GM23338 (cell line): ENCODE measurements around the gene SOS2. TPM values are rescaled to one million over a fixed set of nuclear protein-coding genes. Genes with fewer than 3 reads are reported as not detected.

Experiments
- ATAC-seq: fragments of 200-7000 bp; cut with Tn5 transposase; 3 replicates; pipeline ENCODE4 v1.9.1; 2020
- DNase-seq: peaks from one replicate; pipeline ENCODE4 v3.0.0-alpha.2; 2015; ENCODE audit warnings: low spot score
- H2AFZ ChIP-seq: fragments of 200-600 bp; sonication (generic); 2 replicates; pipeline ENCODE4 v1.8.0; 2016; ENCODE audit warnings: antibody characterized with exemption, mild to moderate bottlenecking, moderate library complexity
- H3F3A ChIP-seq: fragments of 200-600 bp; sonication (generic); replicated peaks from 2 replicates; pipeline ENCODE4 v1.8.0; 2017; ENCODE audit warnings: antibody characterized with exemption, mixed run types, low read depth
- H3K27ac ChIP-seq: fragments of 200-600 bp; sonication (generic); 2 replicates; pipeline ENCODE4 v1.6.1; 2016; ENCODE audit warnings: low read depth
- H3K27me3 ChIP-seq: fragments of 200-600 bp; sonication (generic); 2 replicates; pipeline ENCODE4 v1.8.0; 2016; ENCODE audit warnings: mild to moderate bottlenecking, mixed run types, moderate library complexity; ENCODE audit not compliant: insufficient read depth
- H3K36me3 ChIP-seq: fragments of 200-600 bp; sonication (generic); 2 replicates; pipeline ENCODE4 v1.8.0; 2016; ENCODE audit warnings: mild to moderate bottlenecking; ENCODE audit not compliant: insufficient read depth
- H3K4me1 ChIP-seq: fragments of 200-600 bp; sonication (generic); 2 replicates; pipeline ENCODE4 v1.8.0; 2016; ENCODE audit warnings: mild to moderate bottlenecking, moderate library complexity; ENCODE audit not compliant: insufficient read depth
- H3K4me2 ChIP-seq: fragments of 200-600 bp; sonication (generic); 2 replicates; pipeline ENCODE4 v1.7.1; 2017; ENCODE audit warnings: mixed run types
- H3K4me3 ChIP-seq: fragments of 200-600 bp; sonication (generic); 2 replicates; pipeline ENCODE4 v1.6.1; 2016; ENCODE audit warnings: mixed run types
- H3K79me2 ChIP-seq: fragments of 200-600 bp; sonication (generic); replicated peaks from 2 replicates; pipeline ENCODE4 v1.8.0; 2017; ENCODE audit warnings: mild to moderate bottlenecking; ENCODE audit not compliant: insufficient read depth
- H3K9me2 ChIP-seq: fragments of 200-600 bp; sonication (generic); 2 replicates; pipeline ENCODE4 v1.8.0; 2017; ENCODE audit not compliant: insufficient read depth
- H4K20me1 ChIP-seq: fragments of 200-600 bp; sonication (generic); replicated peaks from 2 replicates; pipeline ENCODE4 v1.8.0; 2017; ENCODE audit warnings: mild to moderate bottlenecking; ENCODE audit not compliant: insufficient read depth
- H3K27ac Mint-ChIP-seq: 2 replicates; pipeline ENCODE4 v1.8.0; 2020; ENCODE audit warnings: inconsistent platforms, mild to moderate bottlenecking, moderate library complexity, mixed read lengths
- H3K27me3 Mint-ChIP-seq: 3 replicates; pipeline ENCODE4 v1.8.0; 2022; ENCODE audit warnings: low read depth, mild to moderate bottlenecking, moderate library complexity, mixed read lengths, inconsistent platforms; ENCODE audit not compliant: insufficient read depth, poor library complexity
- H3K36me3 Mint-ChIP-seq: 3 replicates; pipeline ENCODE4 v1.8.0; 2021; ENCODE audit warnings: low read depth, mild to moderate bottlenecking, inconsistent platforms, moderate library complexity, mixed read lengths
- H3K4me1 Mint-ChIP-seq: 3 replicates; pipeline ENCODE4 v1.8.0; 2020; ENCODE audit warnings: mild to moderate bottlenecking, inconsistent platforms, mixed read lengths
- H3K4me3 Mint-ChIP-seq: 3 replicates; pipeline ENCODE4 v1.8.0; 2021; ENCODE audit warnings: moderate library complexity, mild to moderate bottlenecking, inconsistent platforms, mixed read lengths
- H3K9me3 Mint-ChIP-seq: 3 replicates; pipeline ENCODE4 v1.8.0; 2020; ENCODE audit warnings: moderate library complexity, mild to moderate bottlenecking, inconsistent platforms, mixed read lengths
- CREB1 ChIP-seq: fragments of 250-450 bp; sonication (Bioruptor Pico); IDR thresholded peaks from 2 replicates; pipeline ENCODE4 v1.5.0; 2020; ENCODE audit warnings: low read depth, mild to moderate bottlenecking, moderate library complexity
- EZH2 ChIP-seq: fragments of 200-600 bp; sonication (generic); IDR thresholded peaks from one replicate; pipeline ENCODE4 v1.8.0; 2017; ENCODE audit warnings: antibody characterized with exemption, mild to moderate bottlenecking, low read depth; ENCODE audit not compliant: unreplicated experiment
- EZH2phosphoT487 ChIP-seq: fragments of 200-600 bp; sonication (generic); IDR thresholded peaks from one replicate; pipeline ENCODE4 v1.8.1; 2018; ENCODE audit warnings: antibody characterized with exemption; ENCODE audit not compliant: unreplicated experiment
- NANOG ChIP-seq: IDR thresholded peaks from 2 replicates; pipeline ENCODE4 v1.6.1; 2016; ENCODE audit warnings: antibody characterized with exemption, borderline replicate concordance
- ZNF331 ChIP-seq: fragments of 250-450 bp; sonication (Bioruptor Pico); IDR thresholded peaks from 2 replicates; pipeline ENCODE4 v1.5.0; 2020; ENCODE audit warnings: low read depth, mild to moderate bottlenecking, moderate library complexity
- ZNF462 ChIP-seq: fragments of 250-450 bp; sonication (Bioruptor Pico); IDR thresholded peaks from 2 replicates; pipeline ENCODE4 v1.5.0; 2020; ENCODE audit warnings: mild to moderate bottlenecking, moderate library complexity
- polyA plus RNA-seq: library from polyadenylated mRNA; unstranded; fragments of >200 nt; fragmentation: Nextera tagmentation; extraction: Ambion mirVana; gene quantifications from 2 replicates; pipeline ENCODE4 v1.2.1, GENCODE V29; 2016
- total RNA-seq: library from RNA; depleted of rRNA; stranded (reverse); fragments of >200 nt; shearing (Covaris generic); gene quantifications from 2 replicates; pipeline ENCODE4 v1.2.3, GENCODE V29; 2014

The SOS2 gene
- total and polyA plus RNA-seq, 2 experiments from 2014 or later: 3.5 to 11.4 TPM

GRCh38 chr14:50068496-50068895 is 162.9 kb downstream of the SOS2 start:
- Histone ChIP-seq H3K79me2 (no peaks in the 10 kb centered on the region), H4K20me1 (no peaks in the 10 kb centered on the region), H3K4me3 (no peak overlapping the region), H3K27me3 (no peaks in the 10 kb centered on the region), H3K27ac (no peak overlapping the region), H2AFZ (no peak overlapping the region), H3K36me3 (no peaks in the 10 kb centered on the region), H3K9me2 (no peaks in the 10 kb centered on the region), H3F3A (no peaks in the 10 kb centered on the region), H3K4me2 (no peak overlapping the region), H3K4me1 (no peaks in the 10 kb centered on the region)
- no peaks in the 10 kb centered on the region for H3K36me3 Mint-ChIP-seq
- ATAC-seq: no peak
- peaks cover 2% of the 10 kb centered on the region for H3K27me3 Mint-ChIP-seq
- no peak for TF ChIP-seq ZNF462 (CRISPR knock-in tag)
- TF ChIP-seq NANOG: no peak
- TF ChIP-seq CREB1 (CRISPR knock-in tag): no peak
- TF ChIP-seq EZH2: no peak
- TF ChIP-seq ZNF331: no peak
- no peak overlapping the region for H3K4me3 Mint-ChIP-seq
- no peaks in the 10 kb centered on the region for H3K9me3 Mint-ChIP-seq
- no peak overlapping the region for H3K27ac Mint-ChIP-seq
- no peak for DNase-seq
- H3K4me1 Mint-ChIP-seq: peaks cover 8% of the 10 kb centered on the region; the same call in 2 of the 3 replicates

GRCh38 chr14:50067723-50068495 is 163.5 kb downstream of the SOS2 start:
- Histone ChIP-seq H3K9me2 (no peaks in the 10 kb centered on the region), H3F3A (no peaks in the 10 kb centered on the region), H3K4me1 (peaks cover 2% of the 10 kb centered on the region; the same call in 1 of the 2 replicates), H4K20me1 (no peaks in the 10 kb centered on the region), H2AFZ (0 out of 2 replicates have a peak overlapping the region, but pooled peaks have one; percentile 23), H3K36me3 (no peaks in the 10 kb centered on the region), H3K27ac (no peak overlapping the region), H3K4me3 (no peak overlapping the region), H3K79me2 (no peaks in the 10 kb centered on the region), H3K27me3 (no peaks in the 10 kb centered on the region), H3K4me2 (no peak overlapping the region)
- ATAC-seq (no peak), DNase-seq (no peak)
- no peaks in the 10 kb centered on the region for H3K36me3 Mint-ChIP-seq
- H3K27me3 Mint-ChIP-seq: peaks cover 2% of the 10 kb centered on the region
- peaks cover 8% of the 10 kb centered on the region for H3K4me1 Mint-ChIP-seq
- H3K4me3 Mint-ChIP-seq: no peak overlapping the region
- no peaks in the 10 kb centered on the region for H3K9me3 Mint-ChIP-seq
- no peak overlapping the region for H3K27ac Mint-ChIP-seq
- TF ChIP-seq ZNF331: no peak
- no peak for TF ChIP-seq EZH2phosphoT487
- TF ChIP-seq EZH2: no peak
